NOMO-1 (cell line): ENCODE measurements around the gene C2orf76.
"Not testable (repeated sequence)": the region's sequence is repeated elsewhere in the genome, so short reads cannot be mapped to it uniquely, and the experiment has no call there.

Experiments
- DNase-seq, 2 experiments: peaks; one replicate each; lab custom pipeline; 2025; ENCODE audit not compliant: unreplicated experiment in 2 of 2; lab: John Stamatoyannopoulos, UW

Gene C2orf76

DNA sequence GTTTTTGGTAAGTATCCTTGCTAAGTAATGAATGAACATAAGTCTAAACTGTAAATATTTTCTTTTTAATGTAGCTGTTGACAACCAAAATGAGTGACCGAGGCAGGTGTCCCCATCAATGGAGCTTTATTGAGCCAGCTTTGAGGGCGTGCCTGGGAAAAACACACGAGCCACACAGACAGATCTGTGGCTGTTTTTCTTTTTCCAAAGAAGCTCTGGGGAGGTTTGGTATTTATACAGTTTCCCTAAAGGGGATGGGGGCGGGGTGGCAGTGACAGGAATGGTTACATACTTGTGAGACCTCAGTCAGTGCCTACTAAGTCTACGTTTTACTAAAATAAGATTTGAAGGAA, 11.3 kb upstream of the C2orf76 start:
- no peak for DNase-seq

DNA sequence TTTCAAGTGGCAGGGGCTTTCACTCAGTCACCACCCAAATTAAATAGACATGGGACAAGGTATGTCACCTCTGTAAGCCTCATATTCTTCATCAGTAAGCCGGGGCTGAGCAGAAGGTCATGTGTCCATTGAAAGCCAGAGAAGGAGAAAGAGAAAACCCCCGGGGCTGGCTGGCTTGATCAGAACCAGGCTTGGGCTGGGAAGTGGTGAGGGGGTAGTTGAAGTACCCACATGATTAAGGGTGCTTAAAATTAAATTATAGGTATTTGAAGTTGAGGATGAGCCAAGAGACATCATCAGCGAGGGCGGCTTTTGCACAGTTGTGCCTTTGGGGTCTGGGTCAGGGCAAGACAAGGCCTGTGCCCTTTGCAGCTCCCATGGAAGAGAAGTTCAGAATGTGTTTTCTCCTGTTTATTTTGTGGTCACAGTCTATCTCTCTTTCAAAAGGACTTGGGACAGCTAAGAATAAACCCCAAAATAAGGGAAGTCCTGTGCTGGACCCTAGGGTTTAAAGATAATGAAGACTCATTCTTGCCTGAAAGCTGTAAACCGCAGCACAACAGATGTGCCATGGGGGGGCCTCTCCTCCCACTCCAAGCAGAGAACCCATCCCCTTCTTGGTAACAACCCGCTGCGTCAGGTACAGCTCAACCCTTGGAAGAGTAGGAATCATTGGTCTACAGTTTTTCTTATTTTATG, 10.8 kb upstream of the C2orf76 start:
- peak; percentile 20 to 25 for DNase-seq

DNA sequence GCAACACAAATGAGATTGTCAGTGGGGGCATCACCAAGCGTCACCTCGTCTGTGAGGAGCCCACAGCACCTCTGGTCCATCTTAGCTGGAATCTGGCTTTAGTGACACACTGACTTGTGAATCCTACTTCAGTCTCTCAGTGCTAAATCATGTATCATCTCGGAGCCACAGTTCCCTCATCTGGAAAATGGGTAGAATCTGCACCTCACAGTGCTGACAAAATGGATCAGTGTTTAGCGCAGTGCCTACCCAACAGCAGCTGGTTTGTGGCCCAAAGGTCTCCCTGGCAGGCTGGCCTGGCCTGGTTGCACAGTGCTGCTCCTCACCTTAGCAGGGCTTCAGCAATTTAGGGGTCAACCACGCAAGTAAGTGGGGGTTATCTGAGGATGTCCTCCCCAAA, 10.2 kb upstream of the C2orf76 start:
- DNase-seq: no peak

DNA sequence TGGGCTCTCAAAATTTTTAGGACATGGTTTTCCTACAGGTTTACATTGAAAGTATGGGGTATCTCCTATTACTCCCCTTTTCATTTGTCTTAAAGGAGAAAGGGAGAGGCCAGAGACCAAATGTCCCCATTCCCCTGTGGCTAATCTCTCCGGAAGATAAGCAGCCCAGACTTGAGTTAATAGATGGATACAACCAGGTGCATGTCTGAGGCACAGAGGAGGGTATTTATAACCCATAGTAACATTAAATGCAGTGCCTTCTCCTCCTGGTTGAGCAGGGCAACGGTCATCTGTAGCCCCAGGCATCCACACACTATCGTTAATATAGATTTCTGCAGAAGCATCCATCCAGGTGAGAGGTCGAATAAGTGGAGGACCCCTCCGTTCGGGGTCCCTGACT, 9.8 kb upstream of the C2orf76 start:
- not testable (repeated sequence) for DNase-seq

DNA sequence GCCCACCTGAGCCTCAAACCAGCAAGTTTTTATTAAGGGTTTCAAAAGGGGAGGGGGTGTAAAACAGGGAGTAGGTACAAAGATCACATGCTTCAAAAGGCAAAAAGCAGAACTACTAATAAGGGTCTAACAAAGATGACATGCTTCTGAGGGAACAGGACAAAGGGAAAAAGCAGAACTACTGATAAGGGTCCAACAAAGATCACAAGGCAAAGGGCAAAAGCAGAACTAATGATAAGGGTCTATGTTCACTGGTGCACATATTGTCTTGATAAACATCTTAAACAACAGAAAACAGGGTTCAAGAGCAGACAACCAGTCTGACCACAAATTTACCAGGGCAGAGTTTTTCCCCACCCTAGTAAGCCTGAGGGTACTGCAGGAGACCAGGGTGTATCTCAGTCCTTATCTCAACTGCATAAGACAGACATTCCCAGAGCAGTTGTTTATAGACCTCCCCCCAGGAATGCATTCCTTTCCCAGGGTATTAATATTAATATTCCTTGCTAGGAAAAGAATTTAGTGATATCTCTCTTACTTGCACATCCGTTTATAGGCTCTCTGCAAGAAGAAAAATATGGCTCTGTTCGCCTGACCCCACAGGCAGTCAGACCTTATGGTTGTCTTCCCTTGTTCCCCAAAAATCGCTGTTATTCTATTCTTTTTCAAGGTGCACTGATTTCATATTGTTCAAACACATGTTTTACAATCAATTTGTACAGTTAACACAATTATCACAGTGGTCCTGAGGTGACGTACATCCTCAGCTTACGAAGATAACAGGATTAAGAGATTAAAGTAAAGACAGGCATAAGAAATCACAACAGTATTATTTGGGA, 7.5 kb upstream of the C2orf76 start:
- DNase-seq: not testable (repeated sequence)

DNA sequence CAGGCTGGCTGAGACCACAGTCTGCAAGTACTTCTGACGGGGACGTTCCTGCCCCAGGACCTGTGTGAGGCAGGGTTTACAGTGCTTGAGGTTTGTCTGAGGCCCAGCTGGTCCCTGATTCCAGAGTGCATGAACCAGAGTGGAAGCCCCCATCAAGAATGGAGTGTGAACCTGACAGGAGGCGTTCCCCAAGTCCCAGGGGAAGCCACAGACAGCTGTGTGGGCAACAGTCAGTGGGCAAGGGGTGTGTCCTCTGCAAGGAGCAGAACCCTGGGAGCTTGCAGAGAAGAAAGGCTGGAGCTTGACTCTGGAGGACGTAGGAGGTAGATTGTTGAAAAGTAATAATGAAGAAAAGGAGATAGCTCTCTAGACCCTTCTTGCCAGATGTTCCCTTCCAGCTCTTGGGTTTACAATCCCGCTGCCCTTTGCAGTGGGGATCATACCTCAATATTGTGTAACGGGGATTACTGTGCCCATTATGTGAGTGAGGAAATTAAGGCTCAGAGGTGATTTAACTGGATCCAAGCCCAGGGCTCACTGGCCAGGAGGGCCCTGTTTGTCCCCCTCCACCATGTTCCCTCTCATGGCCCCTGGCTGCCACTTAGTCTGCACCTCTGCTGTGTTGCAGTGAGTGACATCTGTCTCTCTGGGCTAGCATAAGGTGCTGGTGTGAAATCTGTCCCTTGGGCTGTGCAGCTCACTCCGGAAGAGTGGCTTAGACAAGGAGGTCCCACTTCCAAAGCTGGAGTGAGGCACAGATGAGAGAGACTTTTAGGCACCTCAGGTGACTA, 6.3 kb upstream of the C2orf76 start:
- DNase-seq: no peak

DNA sequence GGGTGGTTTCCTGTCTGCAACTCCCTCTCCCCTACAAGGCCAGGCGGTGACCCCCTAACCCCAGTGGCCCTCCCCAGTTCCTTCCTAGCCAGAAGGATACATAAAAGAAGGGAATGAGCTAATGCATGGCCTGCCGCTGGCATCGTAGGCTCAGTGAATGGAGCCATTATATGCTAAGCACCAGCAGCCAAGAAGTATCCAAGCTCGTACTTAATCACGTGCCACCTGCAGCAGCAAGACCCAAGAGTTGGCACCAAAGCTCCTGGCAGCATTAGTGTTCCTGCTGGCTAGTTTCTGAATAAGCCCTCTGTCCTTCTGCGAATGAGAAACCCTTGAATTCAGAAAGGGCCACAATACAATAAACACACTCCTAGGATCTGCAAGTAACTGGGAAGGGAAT, 4.5 kb upstream of the C2orf76 start:
- DNase-seq: no peak

DNA sequence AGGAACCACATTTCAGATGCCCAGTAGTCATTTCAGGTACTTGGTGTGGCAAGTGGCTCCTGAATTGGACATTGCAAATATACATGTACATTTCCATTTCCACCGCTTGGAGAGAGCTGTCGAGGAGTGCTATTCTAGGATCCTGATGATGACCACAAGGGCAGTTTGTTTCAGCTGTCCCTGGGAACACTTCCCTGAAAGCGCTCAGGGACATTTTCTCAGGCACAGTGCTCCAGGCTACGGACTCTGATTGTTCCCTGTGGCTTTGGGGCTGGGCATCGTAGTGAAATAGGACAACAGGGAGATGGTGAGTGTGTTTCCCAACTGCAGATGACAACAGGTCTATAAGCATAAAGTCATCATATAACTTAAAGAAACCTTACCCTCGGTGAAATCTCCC, 3.2 kb upstream of the C2orf76 start:
- no peak for DNase-seq

DNA sequence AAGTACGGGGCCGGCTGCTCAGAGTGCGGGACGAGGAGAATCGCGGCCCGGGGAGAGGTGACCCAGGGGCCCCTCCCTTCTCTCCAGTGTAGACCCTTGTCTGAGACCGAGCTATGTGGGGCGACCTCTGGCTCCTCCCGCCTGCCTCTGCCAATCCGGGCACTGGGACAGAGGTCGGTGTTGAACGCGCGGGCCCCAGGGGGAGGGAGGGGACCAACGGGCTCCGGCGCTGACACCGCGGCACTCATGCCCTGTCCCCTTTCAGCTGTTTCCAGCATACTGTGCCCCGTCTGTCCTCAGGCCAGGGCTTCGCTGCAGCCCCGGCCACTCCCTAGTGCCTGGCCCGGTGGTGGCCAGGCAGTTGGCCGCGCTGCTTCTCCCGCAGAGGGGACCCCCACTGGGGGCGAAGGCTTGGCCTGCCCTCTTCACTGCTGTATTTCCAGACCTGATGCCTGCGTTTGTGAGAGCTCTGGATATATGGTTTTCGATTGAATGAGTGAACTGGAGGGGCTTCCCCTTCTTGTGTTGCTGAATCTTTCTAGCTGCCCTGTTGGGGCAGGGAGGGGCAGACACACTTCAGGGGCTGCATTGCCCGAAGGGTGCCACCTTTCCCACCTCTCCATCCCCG, 952 bp upstream of the C2orf76 start:
- DNase-seq: peak; percentile 17 to 29

DNA sequence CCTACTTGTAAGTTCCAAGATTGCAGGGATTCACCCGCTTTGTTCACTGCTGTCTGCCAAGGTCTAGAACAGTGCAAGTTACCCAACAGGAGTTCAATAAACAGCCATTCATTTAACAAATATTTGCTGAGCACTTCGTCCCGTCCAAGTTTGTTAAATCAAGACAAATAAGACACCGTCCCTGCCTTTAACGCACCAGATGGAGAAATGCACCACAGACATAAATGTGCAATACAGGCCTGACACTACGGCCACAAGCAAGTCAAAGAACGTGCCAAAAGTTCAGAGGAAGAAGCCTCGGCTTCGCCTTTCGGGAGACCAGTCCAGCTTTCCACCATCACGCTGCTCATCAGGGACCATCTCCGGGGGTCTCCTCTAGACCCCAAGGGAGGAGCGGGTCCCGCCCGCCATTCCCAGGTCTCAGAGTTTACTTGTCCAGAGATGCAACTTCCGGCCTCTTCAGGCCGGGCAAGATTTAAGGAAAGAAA, 429 bp downstream of the C2orf76 start:
- peak; percentile 18 to 50 for DNase-seq

DNA sequence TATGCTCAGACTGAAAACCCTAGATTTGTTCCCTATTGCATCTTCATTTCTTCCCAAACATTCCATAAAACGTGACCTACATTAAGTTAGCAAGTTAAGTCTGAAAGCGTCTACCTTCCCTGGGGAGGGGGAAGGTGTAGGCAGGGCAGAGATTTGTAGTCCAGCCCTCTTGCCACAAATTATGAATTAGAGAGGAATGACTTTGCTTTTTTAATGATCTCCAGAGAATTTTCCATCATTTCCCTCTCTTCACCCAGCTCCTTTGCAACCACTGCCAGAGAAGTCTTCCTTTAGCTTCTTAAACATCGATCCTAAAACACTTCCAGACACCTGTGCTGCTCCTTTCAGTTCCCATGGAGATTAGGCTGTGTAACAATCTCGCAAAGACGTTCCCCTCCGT, 1.2 kb downstream of the C2orf76 start:
- DNase-seq: no peak

DNA sequence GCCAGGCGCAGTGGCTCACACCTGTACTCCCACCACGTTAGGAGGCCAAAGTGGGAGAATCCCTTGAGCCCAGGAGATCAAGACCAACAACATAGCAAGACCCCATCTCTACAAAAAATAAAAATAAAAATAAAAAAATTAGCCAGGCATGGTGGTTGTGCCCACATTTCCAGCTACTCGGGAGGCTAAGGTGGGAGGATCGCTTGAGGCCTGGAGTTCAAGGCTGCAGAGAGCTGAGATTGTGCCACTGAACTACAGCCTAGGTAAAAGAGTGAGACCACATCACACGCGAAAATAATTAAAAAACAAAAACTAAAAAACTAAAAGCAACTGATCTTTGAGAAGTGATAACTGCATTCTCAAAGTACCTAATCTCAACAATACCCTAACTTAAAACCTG, 1.8 kb downstream of the C2orf76 start:
- no peak for DNase-seq

DNA sequence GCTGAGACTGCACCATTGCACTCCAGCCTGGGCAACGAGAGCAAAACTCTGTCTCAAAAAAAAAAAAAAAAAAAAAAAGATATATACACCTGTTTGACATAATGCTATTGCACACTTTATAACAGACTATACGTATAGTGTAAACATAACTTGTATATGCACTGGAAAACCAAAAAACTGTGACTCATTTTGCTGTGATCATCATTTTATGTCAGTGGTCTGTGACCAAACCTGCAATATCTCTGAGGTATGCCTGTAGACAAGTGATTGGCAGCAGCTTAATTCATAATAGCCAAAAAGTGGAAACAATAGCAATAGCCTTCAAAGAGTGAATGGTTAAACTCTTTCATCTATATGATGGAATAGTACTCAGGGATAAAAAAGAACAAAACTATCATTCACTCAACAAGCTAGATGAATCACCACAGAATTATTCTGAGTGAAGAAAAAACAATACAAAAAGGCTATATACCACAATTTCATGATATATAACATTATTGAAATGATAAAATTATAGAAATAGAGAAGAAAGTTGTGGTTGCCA, 6.1 kb downstream of the C2orf76 start:
- no peak for DNase-seq

DNA sequence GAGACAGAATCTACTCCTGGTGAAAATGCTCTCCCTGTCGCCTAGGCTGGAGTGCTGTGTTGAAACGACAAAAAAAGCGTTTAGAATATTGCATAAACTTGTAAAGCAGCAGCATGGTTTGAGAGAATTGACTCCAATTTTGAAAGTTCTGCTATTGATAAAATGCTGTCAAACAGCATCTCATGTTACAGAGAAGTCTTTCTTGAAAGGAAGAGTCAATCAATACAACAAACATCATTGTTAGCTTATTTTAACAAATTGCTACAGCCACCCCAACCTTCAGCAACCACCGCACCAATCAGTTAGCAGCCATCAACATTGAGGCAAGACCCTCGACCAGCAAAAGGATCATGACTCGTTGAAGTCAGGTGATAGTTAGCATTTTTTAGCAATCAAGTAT, 6.9 kb downstream of the C2orf76 start:
- no peak for DNase-seq

DNA sequence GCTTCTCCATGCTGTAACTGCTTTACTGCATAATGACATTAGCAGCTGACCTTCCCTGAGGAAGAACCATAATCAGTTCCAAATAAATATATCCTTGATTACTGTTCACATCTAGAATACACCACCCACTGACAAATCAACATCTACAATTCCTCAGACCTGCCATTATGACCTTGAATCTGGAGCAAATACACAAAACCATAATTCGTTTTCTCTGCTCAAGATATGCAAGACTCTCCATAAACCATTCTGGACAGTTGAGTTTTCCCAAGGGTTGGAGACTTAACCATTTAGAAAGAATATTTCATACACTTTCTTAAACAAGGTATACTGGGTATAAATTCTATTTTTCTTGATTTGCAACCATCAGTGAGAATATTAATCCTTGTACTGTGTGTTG, 11.8 kb downstream of the C2orf76 start:
- no peak for DNase-seq

DNA sequence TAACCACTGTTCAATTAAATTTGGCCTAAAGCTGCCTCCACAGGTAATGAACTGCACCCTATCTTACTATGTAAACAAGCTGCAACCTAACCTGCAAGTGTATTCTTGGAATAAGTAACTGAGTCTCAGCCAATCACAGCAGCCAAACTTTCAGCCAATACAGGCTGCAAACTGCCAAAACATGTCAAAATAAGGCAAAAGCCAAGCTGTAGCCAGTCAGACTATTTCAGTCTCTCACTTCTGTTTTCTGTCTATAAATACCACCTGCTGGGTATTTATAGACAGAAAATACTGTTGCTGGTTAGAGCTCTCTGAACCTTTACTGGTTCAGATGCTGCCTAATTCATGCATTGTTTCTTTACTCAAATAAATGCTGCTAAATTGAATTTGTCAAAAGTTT, 14.3 kb downstream of the C2orf76 start:
- DNase-seq: peak; percentile 69 to 82

DNA sequence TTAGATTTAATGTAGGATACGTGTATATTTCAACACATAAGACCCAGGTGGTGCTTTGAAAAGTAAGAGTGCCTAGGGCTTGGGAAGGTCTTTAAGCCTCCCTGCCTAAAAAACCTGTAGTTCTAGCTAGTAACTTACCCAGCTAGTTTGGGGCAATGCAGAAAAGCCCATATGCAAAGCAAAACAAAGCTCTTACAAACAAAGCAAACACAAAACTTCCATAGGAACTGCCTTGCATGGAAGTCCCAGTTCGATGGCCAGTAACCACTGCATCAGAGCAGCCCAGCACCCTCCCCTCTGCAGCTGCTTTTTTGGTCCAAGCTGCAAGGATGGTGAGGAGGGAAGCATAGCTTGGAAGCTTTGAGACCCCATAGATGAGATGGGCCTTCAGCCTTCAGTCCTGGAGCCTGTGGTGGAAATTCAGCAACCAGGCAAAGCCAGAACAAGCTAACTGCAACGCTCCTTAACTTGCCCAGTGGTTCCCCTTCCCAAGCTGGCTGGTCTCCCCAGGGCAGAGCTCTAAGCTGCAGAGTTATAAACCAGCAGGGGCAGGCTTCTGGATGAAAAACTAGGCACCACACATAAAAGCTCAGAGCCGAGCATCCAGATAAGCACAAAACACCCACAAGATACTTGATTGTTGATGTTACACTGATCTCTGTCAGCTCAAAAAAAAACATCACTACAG, 16.2 kb downstream of the C2orf76 start:
- DNase-seq: no peak

DNA sequence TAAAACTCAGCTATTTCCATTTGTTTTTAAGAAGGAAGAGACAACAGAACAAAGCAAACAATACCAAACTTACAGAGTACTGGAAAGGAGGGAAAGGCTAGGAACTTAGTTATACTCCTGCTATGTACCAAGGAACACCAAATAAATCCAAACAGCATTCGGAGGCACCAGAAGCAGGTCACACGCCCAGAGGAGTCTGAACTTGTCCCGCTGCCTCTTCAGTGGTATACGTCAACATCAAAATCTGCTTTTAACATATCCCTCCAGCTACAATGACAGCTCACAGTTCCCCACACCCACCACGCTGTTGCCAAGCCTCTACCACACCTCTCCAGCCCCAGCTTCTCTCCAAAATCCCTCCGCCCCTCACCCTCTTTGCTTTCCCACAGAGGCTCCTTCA, 17.3 kb downstream of the C2orf76 start:
- DNase-seq: no peak

DNA sequence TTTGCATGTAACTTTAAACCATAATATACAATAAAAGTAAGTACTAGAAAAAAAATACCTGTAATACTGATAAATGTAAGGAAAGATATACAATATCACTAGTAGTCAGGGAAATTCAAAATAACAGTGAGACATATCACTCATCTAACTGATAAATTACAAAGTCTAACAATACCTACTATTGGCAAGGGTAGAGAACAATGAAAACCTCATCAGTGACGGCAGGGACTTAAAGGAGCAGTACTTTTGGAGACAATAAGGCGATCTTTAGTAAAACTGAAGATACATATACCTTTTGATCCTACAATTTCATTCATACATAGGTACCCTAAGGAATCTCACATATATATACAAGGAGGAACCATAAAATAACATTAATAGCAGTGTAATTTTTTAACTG, 24.9 kb downstream of the C2orf76 start:
- no peak for DNase-seq

DNA sequence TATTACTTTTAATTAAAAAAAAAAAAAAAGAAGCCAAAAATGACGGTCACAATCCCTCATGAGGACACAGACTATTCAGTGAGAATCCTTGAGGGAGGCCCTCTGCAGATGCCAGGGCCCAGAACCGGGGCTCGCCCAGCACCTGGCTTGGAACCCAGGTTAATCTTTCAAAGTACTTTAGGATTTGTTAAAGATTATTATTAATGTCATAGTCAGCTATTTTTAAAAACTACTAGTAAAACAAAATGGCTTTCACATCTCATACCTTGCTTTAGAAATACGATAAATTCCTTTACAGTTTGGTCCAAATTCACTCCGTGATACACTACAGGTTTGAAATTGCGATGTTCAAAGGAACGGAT, 27.1 kb downstream of the C2orf76 start:
- DNase-seq: no peak
